Activated CD4-positive, alpha-beta T cell treated with anti-CD3 and anti-CD28 coated beads for 36 hours (primary cell): ENCODE data around the gene MSH3. TPM values are rescaled to one million over a fixed set of nuclear protein-coding genes. Genes with fewer than 3 reads are reported as not detected.
A peak's percentile ranks its signal among the peaks of the same experiment; 100 is the strongest.

Source experiments
- ATAC-seq: fragments of 200-7000 bp; cut with Tn5 transposase; one replicate; pipeline ENCODE4 v1.10.0; 2021; ENCODE audit warnings: mild to moderate bottlenecking, moderate library complexity
- CTCF ChIA-PET: fragments of 350-600 bp; sonication (Branson Sonifier 250); formaldehyde crosslinking; loops from one replicate; lab custom pipeline; 2021; ENCODE audit warnings: antibody characterized with exemption; lab: Charles Lee
- POLR2A ChIA-PET: fragments of 350-600 bp; sonication (Branson Sonifier 250); formaldehyde crosslinking; loops from one replicate; lab custom pipeline; 2021; ENCODE audit warnings: antibody characterized with exemption, inconsistent platforms; lab: Charles Lee
- DNase-seq: peaks from one replicate; pipeline ENCODE4 v3.0.0-alpha.2; 2020
- H3K27ac Mint-ChIP-seq: one replicate; pipeline ENCODE4 v1.8.0; 2021; ENCODE audit warnings: mixed read lengths
- H3K27me3 Mint-ChIP-seq: one replicate; pipeline ENCODE4 v1.8.0; 2021; ENCODE audit warnings: mixed read lengths
- H3K36me3 Mint-ChIP-seq: one replicate; pipeline ENCODE4 v1.8.0; 2021; ENCODE audit warnings: low read depth, mixed read lengths
- H3K4me1 Mint-ChIP-seq: one replicate; pipeline ENCODE4 v1.8.0; 2021; ENCODE audit warnings: mixed read lengths
- H3K4me3 Mint-ChIP-seq: one replicate; pipeline ENCODE4 v1.8.0; 2021; ENCODE audit warnings: mild to moderate bottlenecking, moderate library complexity, mixed read lengths
- H3K9me3 Mint-ChIP-seq: one replicate; pipeline ENCODE4 v1.8.0; 2021; ENCODE audit warnings: low read depth, mixed read lengths
- intact Hi-C, 2 experiments: fragments of 100-400 bp; cut with DNase I in 1 of 2; cut with micrococcal nuclease in 1 of 2; formaldehyde crosslinking; loops; one replicate each; pipeline versions ENCODE4 v1.14.2 to v1.15.1; 2022 to 2024; cut with DNase I, micrococcal nuclease
- total RNA-seq, 2 experiments: library from RNA; stranded (reverse); gene quantifications; one replicate each; pipeline ENCODE4 v1.2.3, GENCODE V29; 2021

Gene MSH3
- total RNA-seq: 10 to 100 TPM; 25.6 to 27.1 TPM

- H3K4me3 Mint-ChIP-seq: peak within 1 kb of the TSS; percentile 94
- peak within 1 kb of the TSS; percentile 99 for H3K27ac Mint-ChIP-seq
- peak; percentile 69 for ATAC-seq
- H3K27me3 Mint-ChIP-seq: no peaks in the 10 kb centered on the region
- ChIA-PET POLR2A (interaction anchor here (0.5 to 0.6 kb wide), 2 partner anchors 205 to 762 kb away, joined by 3 read pairs; no protein-coding TSS in a partner anchor), CTCF (interaction anchor here (2.7 kb wide), 2 partner anchors 15 to 18 kb away, joined by 10 read pairs; no protein-coding TSS in a partner anchor)
- intact Hi-C loops: loop anchor here (1.0 to 10.0 kb wide), 13 partner anchors 166 to 1620 kb away; partner anchors contain the start of genes FAM151B (in 2 of the 2), ZFYVE16 (in 2 of the 2), ATG10 (in 1 of the 2) and MTX3 (in 1 of the 2)
- peak; percentile 95 for DNase-seq
- H3K9me3 Mint-ChIP-seq: no peaks in the 10 kb centered on the region
- peaks cover 38% of the 10 kb centered on the region for H3K36me3 Mint-ChIP-seq
- peaks cover 21% of the 10 kb centered on the region for H3K4me1 Mint-ChIP-seq
These were observed at the start of gene MSH3, which contains the start of gene DHFR for GRCh38 chr5:80654391-80655230. Gene MSH3, plus strand, starts transcription at chr5:80654652. Its CDS starts 76 bp downstream, at chr5:80654728. Gene DHFR, minus strand, starts transcription at chr5:80654983. Its CDS starts 494 bp downstream, at chr5:80654489.

- intact Hi-C loops: no loop called here
- no peak overlapping the region for H3K27ac Mint-ChIP-seq
- ChIA-PET CTCF (no interaction called here), POLR2A (no interaction called here)
- ATAC-seq: no peak
- no peaks in the 10 kb centered on the region for H3K4me1 Mint-ChIP-seq
- no peak overlapping the region for H3K4me3 Mint-ChIP-seq
- DNase-seq: no peak
- peaks cover 6% of the 10 kb centered on the region for H3K36me3 Mint-ChIP-seq
- peaks cover 2% of the 10 kb centered on the region for H3K9me3 Mint-ChIP-seq
- H3K27me3 Mint-ChIP-seq: no peaks in the 10 kb centered on the region
These were observed 47.1 kb upstream of the MSH3 start for GRCh38 chr5:80607343-80607742.

GRCh38 chr5:80607832-80608231, 46.6 kb upstream of the MSH3 start:
- intact Hi-C loops: no loop called here
- Mint-ChIP-seq H3K36me3 (peaks cover 6% of the 10 kb centered on the region), H3K27ac (no peak overlapping the region), H3K27me3 (no peaks in the 10 kb centered on the region), H3K4me3 (no peak overlapping the region), H3K4me1 (no peaks in the 10 kb centered on the region), H3K9me3 (peaks cover 2% of the 10 kb centered on the region)
- POLR2A ChIA-PET: no interaction called here
- CTCF ChIA-PET: no interaction called here
- ATAC-seq (no peak), DNase-seq (no peak)

GRCh38 chr5:80608731-80609130, 45.7 kb upstream of the MSH3 start:
- Mint-ChIP-seq H3K36me3 (peaks cover 6% of the 10 kb centered on the region), H3K4me3 (no peak overlapping the region), H3K9me3 (peaks cover 2% of the 10 kb centered on the region), H3K27ac (no peak overlapping the region), H3K4me1 (no peaks in the 10 kb centered on the region), H3K27me3 (no peaks in the 10 kb centered on the region)
- no peak for ATAC-seq
- ChIA-PET CTCF (no interaction called here), POLR2A (no interaction called here)
- intact Hi-C loops: no loop called here
- DNase-seq: no peak

- CTCF ChIA-PET: no interaction called here
- H3K27me3 Mint-ChIP-seq: no peaks in the 10 kb centered on the region
- ATAC-seq (no peak), DNase-seq (no peak)
- intact Hi-C loops: no loop called here
- H3K27ac Mint-ChIP-seq: no peak overlapping the region
- peaks cover 6% of the 10 kb centered on the region for H3K36me3 Mint-ChIP-seq
- no peaks in the 10 kb centered on the region for H3K4me1 Mint-ChIP-seq
- POLR2A ChIA-PET: no interaction called here
- peaks cover 2% of the 10 kb centered on the region for H3K9me3 Mint-ChIP-seq
- no peak overlapping the region for H3K4me3 Mint-ChIP-seq
These were observed 44.8 kb upstream of the MSH3 start for GRCh38 chr5:80609692-80610091.

GRCh38 chr5:80615266-80615914, 39.1 kb upstream of the MSH3 start:
- Mint-ChIP-seq H3K27me3 (no peaks in the 10 kb centered on the region), H3K4me1 (no peaks in the 10 kb centered on the region), H3K9me3 (no peaks in the 10 kb centered on the region), H3K36me3 (peaks cover 10% of the 10 kb centered on the region), H3K27ac (no peak overlapping the region), H3K4me3 (no peak overlapping the region)
- intact Hi-C loops: no loop called here
- no peak for ATAC-seq
- DNase-seq: no peak
- ChIA-PET POLR2A (no interaction called here), CTCF (interaction anchor here (0.8 kb wide), 1 partner anchor 622 kb away, joined by 4 read pairs; no protein-coding TSS in a partner anchor)

GRCh38 chr5:80618438-80618837, 36.0 kb upstream of the MSH3 start:
- intact Hi-C loops: no loop called here
- ATAC-seq (no peak), DNase-seq (no peak)
- Mint-ChIP-seq H3K4me1 (no peaks in the 10 kb centered on the region), H3K27me3 (no peaks in the 10 kb centered on the region), H3K27ac (no peak overlapping the region), H3K4me3 (no peak overlapping the region), H3K36me3 (peaks cover 31% of the 10 kb centered on the region), H3K9me3 (no peaks in the 10 kb centered on the region)
- ChIA-PET CTCF (no interaction called here), POLR2A (no interaction called here)

- CTCF ChIA-PET: no interaction called here
- no peak overlapping the region for H3K27ac Mint-ChIP-seq
- H3K4me3 Mint-ChIP-seq: no peak overlapping the region
- no peaks in the 10 kb centered on the region for H3K27me3 Mint-ChIP-seq
- ATAC-seq (no peak), DNase-seq (no peak)
- no peaks in the 10 kb centered on the region for H3K4me1 Mint-ChIP-seq
- POLR2A ChIA-PET: no interaction called here
- intact Hi-C loops: no loop called here
- H3K36me3 Mint-ChIP-seq: peaks cover 32% of the 10 kb centered on the region
- H3K9me3 Mint-ChIP-seq: no peaks in the 10 kb centered on the region
These were observed 35.4 kb upstream of the MSH3 start for GRCh38 chr5:80619086-80619485.

GRCh38 chr5:80620211-80620610, 34.2 kb upstream of the MSH3 start:
- CTCF ChIA-PET: no interaction called here
- H3K4me3 Mint-ChIP-seq: no peak overlapping the region
- no peak for ATAC-seq
- POLR2A ChIA-PET: no interaction called here
- H3K36me3 Mint-ChIP-seq: peaks cover 33% of the 10 kb centered on the region
- no peak overlapping the region for H3K27ac Mint-ChIP-seq
- DNase-seq: no peak
- intact Hi-C loops: no loop called here
- H3K4me1 Mint-ChIP-seq: no peaks in the 10 kb centered on the region
- H3K27me3 Mint-ChIP-seq: no peaks in the 10 kb centered on the region
- no peaks in the 10 kb centered on the region for H3K9me3 Mint-ChIP-seq

GRCh38 chr5:80622756-80623155, 31.7 kb upstream of the MSH3 start:
- Mint-ChIP-seq H3K36me3 (peaks cover 37% of the 10 kb centered on the region), H3K4me1 (no peaks in the 10 kb centered on the region), H3K27me3 (no peaks in the 10 kb centered on the region), H3K9me3 (no peaks in the 10 kb centered on the region), H3K27ac (no peak overlapping the region), H3K4me3 (no peak overlapping the region)
- CTCF ChIA-PET: interaction anchor here (0.8 to 1.0 kb wide), 3 partner anchors 30 to 1249 kb away, joined by 4 to 5 read pairs (median 4); no protein-coding TSS in a partner anchor
- POLR2A ChIA-PET: no interaction called here
- no peak for ATAC-seq
- intact Hi-C loops: no loop called here
- no peak for DNase-seq

GRCh38 chr5:80623999-80624398, 30.5 kb upstream of the MSH3 start:
- Mint-ChIP-seq H3K4me3 (no peak overlapping the region), H3K36me3 (peaks cover 34% of the 10 kb centered on the region), H3K4me1 (no peaks in the 10 kb centered on the region), H3K27ac (no peak overlapping the region), H3K9me3 (no peaks in the 10 kb centered on the region), H3K27me3 (no peaks in the 10 kb centered on the region)
- CTCF ChIA-PET: no interaction called here
- POLR2A ChIA-PET: no interaction called here
- ATAC-seq: no peak
- DNase-seq: no peak
- intact Hi-C loops: no loop called here
